ENCODE data around the gene AKIP1. TPM values are rescaled to one million over a fixed set of nuclear protein-coding genes. Genes with fewer than 3 reads are reported as not detected.

Gene AKIP1
- total and polyA plus RNA-seq, 2 of the 8 experiments (the other 6 are each of a cell fraction or from before 2014, with no cell fraction given) = 17.8 to 29.6 TPM

DNA sequence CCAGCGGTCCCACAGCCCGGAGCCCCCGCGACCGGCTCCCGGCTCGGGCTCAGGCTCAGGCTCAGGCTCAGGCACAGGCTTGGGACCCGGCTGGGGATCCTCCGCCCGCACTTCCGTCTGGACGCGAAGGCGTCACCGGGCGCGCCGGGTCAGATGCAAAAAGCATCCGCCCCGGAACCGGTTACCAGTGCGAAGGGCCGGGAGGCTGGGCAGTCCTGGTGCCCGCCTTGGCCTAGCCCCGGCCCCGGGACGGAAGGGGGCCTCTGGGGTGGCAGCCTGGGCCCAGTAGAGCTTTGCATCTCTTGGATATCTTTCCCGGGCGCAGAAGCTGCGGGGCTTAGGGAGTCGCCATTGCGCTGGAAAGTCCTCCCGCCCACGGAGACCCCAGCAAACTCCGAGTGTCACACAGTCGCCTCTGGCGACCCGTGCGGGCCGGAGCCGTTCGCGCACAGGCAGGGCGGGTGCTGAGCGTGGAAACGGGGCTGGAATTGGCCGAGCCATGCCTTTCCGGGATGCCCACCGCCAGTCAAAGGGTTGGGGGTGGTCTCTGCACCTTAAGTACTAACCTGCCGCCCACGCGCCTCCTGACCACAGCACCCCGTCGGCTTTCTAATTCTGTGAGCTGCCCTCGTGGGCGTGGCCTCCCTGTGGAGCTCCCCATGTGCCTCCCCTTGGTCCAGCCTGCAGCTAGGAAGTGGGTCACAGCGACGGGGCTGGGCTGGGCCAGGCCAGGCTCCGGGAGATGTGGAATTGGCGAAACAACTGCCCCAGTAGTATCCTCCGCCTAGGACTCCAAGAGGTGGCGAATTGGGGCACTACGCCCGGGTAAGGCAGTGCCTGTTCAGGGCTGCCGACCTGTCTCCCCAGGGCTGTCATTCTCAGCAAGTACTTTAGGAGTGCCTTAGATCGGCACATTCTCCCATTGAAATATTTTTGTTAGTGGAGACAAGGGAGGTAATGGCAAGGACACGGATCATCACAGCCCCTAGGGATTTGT is 53.6 kb downstream of the AKIP1 start, which contains the start of gene TMEM9B (continued):
- TF ChIP-seq RBBP5 (IDR thresholded peaks at IDR 0.05; ENCODE audit: borderline replicate concordance, low read depth, low read length) = peak; percentile 53; the same call in 1 of the 2 replicates
- TF ChIP-seq SP1 (IDR thresholded peaks at IDR 0.05; ENCODE audit: low read depth, low read length) = 0 out of 2 replicates have a peak, but pooled peaks have one; percentile 8
- TF ChIP-seq POU5F1 (IDR thresholded peaks at IDR 0.05; ENCODE audit: low read depth, low read length) = no peak
- TF ChIP-seq SP2 (IDR thresholded peaks at IDR 0.05; ENCODE audit: low read length) = no peak
- TF ChIP-seq POLR2AphosphoS5 (IDR thresholded peaks at IDR 0.05; ENCODE audit: low read depth, low read length) = peak; percentile 69
- peak; percentile 70 for TF ChIP-seq ASH2L (IDR thresholded peaks at IDR 0.05; ENCODE audit: low read length)
- no peak for TF ChIP-seq SUZ12 (IDR thresholded peaks at IDR 0.05; ENCODE audit: low read length)
- peak; percentile 53 to 91 for TF ChIP-seq POLR2A (IDR thresholded peaks at IDR 0.05; ENCODE audit: control extremely low read depth in 1 of 2, low read depth in 2 of 2, low read length in 2 of 2)
- no peak for TF ChIP-seq ZNF274 (IDR thresholded peaks at IDR 0.05; ENCODE audit: borderline replicate concordance, extremely low read depth, low read length)
- TF ChIP-seq SIRT6 (IDR thresholded peaks at IDR 0.05; ENCODE audit: low read length) = no peak
- peak; percentile 66 for TF ChIP-seq TAF7 (optimal IDR thresholded peaks at IDR 0.05; ENCODE audit: borderline replicate concordance, low read depth, low read length)
- peak; percentile 35 for TF ChIP-seq CTBP2 (IDR thresholded peaks at IDR 0.05; ENCODE audit: borderline replicate concordance, insufficient read depth, insufficient read length, low read length)
- TF ChIP-seq BCL11A (IDR thresholded peaks at IDR 0.05; ENCODE audit: low read depth in 2 of 2, low read length in 2 of 2) = no peak
- no peak for TF ChIP-seq CBX8 (IDR thresholded peaks at IDR 0.05; ENCODE audit: borderline replicate concordance, low read depth, low read length)

Measured in H1 (cell line).